GM21390 (cell line): Measurements from ENCODE around the gene SSR2.

Experiments
- ATAC-seq: cut with Tn5 transposase; IDR thresholded peaks from one replicate; pipeline ENCODE4 v1.9.1; 2021; ENCODE audit not compliant: unreplicated experiment

Gene SSR2

DNA sequence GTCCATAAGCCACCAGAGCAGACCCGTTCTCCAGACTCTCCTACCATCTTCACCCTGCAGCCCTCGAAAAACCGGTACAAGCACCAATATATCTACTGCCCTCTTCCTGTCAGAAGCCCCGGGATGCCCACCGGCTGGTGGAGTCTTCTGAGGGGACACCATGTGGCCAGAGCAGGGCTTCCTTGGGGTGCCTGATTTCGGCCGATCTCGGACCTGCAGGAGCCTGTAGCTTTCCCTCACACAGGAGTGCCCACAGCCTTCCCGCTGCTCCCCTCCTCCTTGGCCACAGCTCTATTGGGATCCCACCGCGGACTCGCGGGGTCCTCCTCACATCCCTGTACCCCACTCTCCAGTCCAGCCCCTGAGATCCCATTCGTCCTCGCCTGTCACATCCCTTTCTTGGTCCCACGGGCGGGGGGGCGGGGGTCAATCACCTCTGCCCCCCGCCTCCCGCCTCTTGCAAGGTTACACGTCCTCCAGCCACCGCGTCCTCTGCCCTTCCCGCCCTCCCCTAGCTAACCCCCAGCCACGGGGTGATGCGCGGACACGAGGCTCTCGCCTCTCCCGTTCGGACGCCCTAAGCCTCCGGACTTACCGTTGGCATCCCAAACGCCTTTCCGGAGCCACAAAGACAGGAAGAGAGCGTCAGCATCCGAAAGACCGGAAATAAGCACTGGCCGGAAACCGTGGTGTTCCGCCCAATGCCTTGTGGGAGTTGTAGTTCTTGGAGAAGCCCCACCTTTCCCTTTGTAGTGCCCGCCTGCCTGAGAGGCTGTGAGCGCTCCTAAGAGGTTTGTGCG lies at the start of gene SSR2:
Gene SSR2, minus strand, starts transcription at position 659 of the 800 bp plus-strand sequence. CDS start 784 bp downstream, outside the sequence.
- ATAC-seq = peak; percentile 96

GRCh38 chr1:156070548-156070947 lies 49.8 kb upstream of the SSR2 start:
- ATAC-seq = no peak

DNA sequence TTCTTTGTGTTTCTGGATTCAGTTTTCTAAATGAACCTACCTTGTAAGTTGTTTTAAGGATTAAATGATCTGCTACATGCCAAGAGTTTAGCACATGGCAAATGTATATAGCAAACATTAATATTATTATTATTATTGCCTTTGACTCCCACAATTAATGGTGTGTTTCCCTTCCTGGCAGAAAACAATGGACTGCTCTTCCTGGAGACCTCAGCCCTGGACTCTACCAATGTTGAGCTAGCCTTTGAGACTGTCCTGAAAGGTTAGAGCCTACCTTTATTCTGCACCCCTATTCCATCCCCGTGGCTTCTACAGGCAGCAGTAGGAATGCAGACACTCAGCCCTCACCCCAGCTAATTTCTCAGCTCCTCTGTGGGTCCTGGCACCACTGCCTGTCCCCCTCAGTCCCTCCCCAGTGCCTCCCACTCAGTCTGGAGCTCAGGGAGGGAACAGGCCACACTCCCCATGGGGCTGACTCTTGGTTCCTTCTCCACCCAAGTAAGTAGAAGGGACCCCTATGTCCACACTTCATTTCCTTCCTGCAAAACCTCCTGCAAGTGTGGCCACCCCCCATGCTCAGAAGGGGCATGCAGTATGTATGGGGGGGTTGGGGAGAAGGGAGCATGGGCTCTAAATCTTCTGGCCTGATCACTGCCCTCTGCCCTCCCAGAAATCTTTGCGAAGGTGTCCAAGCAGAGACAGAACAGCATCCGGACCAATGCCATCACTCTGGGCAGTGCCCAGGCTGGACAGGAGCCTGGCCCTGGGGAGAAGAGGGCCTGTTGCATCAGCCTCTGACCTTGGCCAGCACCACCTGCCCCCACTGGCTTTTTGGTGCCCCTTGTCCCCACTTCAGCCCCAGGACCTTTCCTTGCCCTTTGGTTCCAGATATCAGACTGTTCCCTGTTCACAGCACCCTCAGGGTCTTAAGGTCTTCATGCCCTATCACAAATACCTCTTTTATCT lies 49.0 kb upstream of the SSR2 start:
- no peak for ATAC-seq

GRCh38 chr1:156067262-156067661 lies 46.5 kb upstream of the SSR2 start:
- ATAC-seq = no peak

DNA sequence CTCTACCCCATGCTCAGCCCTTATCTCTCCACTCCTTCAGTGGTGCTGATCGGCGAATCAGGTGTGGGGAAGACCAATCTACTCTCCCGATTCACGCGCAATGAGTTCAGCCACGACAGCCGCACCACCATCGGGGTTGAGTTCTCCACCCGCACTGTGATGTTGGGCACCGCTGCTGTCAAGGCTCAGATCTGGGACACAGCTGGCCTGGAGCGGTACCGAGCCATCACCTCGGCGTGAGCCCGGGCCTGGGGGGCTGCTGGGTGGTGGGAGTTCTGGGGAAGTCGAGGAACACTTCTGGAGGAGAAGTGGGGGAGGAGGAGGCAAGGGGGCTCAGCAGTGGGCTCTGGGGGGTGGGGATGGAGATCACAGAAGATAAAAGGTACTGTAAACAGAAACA lies 45.1 kb upstream of the SSR2 start:
- ATAC-seq = no peak

DNA sequence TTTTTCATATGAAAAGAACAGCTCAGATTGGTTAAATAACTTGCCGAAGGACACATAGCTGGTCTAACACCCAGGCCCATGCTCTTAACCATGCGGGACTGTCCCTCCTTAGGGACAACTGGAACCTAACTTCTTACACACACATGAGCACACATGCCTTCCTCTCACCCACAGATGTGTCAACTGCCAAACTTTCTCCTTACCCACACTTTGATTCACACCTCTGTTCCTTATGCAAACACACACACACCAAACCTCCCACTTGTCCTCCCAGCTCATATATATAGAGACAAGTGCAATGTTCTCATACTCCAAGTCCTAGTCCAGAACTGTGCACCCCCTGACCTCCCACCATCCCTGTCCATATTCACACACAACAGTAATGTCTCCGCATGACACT lies 44.5 kb upstream of the SSR2 start:
- no peak for ATAC-seq

DNA sequence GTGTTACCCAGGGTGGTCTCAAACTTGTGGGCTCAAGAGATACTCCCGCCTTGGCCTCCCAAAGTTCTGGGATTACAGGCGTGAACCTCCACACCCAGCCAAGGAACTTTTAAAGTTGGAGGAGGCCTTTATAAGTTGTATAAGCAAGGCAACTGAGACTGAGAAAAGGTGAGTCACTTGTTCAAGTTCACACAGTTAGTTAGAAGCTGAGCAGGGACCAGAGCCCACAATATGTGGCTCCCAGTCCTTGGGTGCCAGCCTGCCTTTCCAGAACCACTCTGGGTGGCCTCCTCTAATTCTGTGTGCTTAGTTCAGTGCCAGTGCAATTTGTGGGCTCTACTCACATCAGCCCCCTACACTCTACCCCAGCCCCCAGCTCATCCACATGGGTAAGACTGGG lies 43.9 kb upstream of the SSR2 start:
- ATAC-seq = no peak

- ATAC-seq = no peak
Measured at GRCh38 chr1:156063997-156064285, 43.2 kb upstream of the SSR2 start.

DNA sequence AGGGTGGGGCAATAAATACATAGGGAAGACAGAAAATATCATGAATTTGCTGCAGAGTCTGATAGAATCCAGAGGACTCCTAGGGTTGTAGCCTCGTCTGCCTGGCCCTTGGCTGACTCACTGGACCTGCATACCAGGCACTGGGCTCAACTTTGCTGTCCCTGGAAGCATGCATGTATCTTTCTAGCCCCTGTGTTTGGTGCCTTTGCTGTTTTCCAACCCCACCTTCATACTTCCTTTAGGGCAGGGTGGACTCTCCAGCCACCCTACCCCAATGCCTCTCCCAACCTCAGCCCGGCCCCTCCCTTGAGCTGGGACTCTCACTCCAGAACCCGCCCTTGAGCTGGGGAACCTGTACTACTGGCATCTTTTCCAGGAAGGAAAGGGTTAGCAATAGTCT lies 41.4 kb upstream of the SSR2 start:
- no peak for ATAC-seq

GRCh38 chr1:156060937-156061636 lies 40.3 kb upstream of the SSR2 start, which contains the start of gene RAB25:
Gene RAB25 (plus strand): TSS chr1:156061160. CDS start chr1:156061401, 241 bp downstream.
- ATAC-seq = no peak

GRCh38 chr1:156056326-156056849 lies 35.6 kb upstream of the SSR2 start:
- no peak for ATAC-seq

- no peak for ATAC-seq
Measured at GRCh38 chr1:156055281-156056048, 34.7 kb upstream of the SSR2 start.

GRCh38 chr1:156054500-156055280 lies 33.9 kb upstream of the SSR2 start, which contains the start of gene LAMTOR2:
Gene LAMTOR2 (plus strand): TSS chr1:156054782. CDS start chr1:156054890, 108 bp downstream.
- ATAC-seq = peak; percentile 74

DNA sequence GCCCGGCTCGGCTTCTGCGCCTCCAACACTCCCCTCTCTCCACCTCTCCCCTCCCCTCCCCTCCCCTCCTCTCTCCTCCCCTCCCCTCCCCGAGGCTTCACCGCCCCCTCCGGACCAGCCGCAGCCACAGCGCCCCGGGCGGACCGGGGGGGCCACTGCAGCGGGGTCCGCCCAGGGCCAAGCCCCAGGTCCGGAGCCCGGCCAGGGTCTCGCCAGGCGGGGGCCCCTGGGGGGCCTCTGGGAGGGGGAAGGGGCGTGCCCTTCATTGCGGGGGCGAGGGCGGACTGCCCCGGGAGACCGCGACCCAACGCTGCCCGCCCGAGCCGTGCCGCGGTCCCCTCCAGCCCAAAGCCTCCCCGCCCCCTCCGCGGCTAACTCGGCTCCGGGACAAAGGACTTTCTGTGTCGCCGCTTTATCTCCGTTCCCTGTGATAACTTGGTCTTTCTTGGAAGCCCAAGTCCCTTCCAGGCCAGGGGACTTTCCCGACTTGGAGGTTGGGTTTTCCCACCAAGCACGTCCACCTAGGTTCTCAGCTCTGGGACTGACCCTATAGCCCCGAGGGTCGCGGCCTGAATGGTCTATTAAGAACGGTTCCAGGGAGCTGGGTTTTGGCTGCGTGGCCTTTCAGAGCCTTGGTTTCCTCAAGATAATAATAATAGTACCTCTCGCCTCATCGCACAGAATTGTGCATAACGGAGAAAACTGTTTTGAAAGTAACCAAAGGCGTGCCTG lies 33.2 kb upstream of the SSR2 start, which contains the start of gene UBQLN4:
Gene UBQLN4, minus strand, starts transcription at position 31 of the 732 bp plus-strand sequence. CDS start 97 bp downstream, outside the sequence.
- ATAC-seq = no peak

GRCh38 chr1:156052862-156053767 lies 32.4 kb upstream of the SSR2 start:
- ATAC-seq = no peak

DNA sequence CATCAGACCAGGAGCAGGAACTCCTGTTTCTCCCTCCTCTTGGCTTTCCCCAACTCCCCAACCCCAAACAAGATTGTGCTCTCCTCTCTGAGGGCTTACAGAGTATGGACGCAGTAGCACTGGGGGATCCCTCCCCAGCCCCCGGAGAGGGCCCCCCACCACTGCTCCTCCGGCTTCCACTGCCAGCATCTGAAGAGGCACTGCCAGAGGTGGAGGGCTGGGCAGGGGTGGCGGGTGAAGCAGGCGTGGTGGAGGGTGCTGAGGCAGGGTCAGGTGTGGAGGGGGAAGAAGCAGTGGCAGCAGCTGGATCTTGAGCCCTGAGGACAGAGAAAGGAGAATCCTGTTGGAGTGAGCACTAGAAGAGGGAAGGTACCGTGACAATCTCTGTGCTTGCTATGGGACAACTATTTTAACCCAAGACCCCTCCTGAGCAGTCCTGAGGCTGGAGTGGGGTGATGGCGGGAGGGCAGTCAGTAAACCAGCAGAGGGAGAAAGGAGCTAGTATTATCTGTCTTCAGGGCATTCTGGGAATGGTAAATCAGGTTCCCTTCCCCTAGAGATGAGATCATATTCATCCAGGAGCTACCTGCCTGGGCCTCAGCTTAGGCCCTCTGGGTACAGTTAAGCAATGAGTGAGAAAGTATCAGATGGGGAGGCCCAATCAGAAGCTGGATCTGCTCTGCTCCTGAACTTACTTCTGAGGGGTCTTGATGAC lies 30.4 kb upstream of the SSR2 start:
- ATAC-seq = no peak

- ATAC-seq = no peak
Measured at GRCh38 chr1:156050376-156050775, 29.6 kb upstream of the SSR2 start.
